Gastrocnemius medialis (tissue), 4 donors: ENCODE measurements around the gene FAM210A. TPM values are rescaled to one million over a fixed set of nuclear protein-coding genes. Genes with fewer than 3 reads are reported as not detected.

ENCODE experiments used
- ATAC-seq, 2 donors: fragments of 150-250 bp; one replicate each; pipeline ENCODE4 v1.9.1; 2016
- DNase-seq, 2 donors: peaks; one replicate each; pipeline ENCODE4 v3.0.0-alpha.2; 2019
- H3K27ac ChIP-seq, 4 donors: fragments of 200-600 bp; sonication (generic); 1 replicate in 1 of 4; 2 replicates in 3 of 4; pipeline ENCODE4 v1.5.1; 2016 to 2018; ENCODE audit warnings: mild to moderate bottlenecking in 2 of 4, moderate library complexity in 1 of 4
- H3K27me3 ChIP-seq, 3 donors: fragments of 200-600 bp; sonication (generic) in 2 of 3; 1 replicate in 1 of 3; 2 replicates in 2 of 3; pipeline versions ENCODE4 v1.5.1 to v1.6.0; 2016 to 2019; ENCODE audit warnings: mild to moderate bottlenecking in 1 of 3, moderate library complexity in 1 of 3
- H3K36me3 ChIP-seq, 2 donors: fragments of 200-600 bp; sonication (generic) in 1 of 2; one replicate each; pipeline ENCODE4 v1.5.1; 2017 to 2018
- H3K4me1 ChIP-seq, 2 donors: fragments of 200-600 bp; sonication (generic) in 1 of 2; one replicate each; pipeline ENCODE4 v1.5.1; 2016 to 2017; ENCODE audit warnings: mild to moderate bottlenecking in 2 of 2
- H3K4me3 ChIP-seq, 4 donors: fragments of 200-600 bp; sonication (generic) in 3 of 4; 1 replicate in 1 of 4; 2 replicates in 3 of 4; pipeline ENCODE4 v1.5.1; 2016 to 2019; ENCODE audit warnings: mild to moderate bottlenecking in 2 of 4
- H3K9me3 ChIP-seq, 3 donors: fragments of 200-600 bp; sonication (generic) in 2 of 3; 1 replicate in 1 of 3; 2 replicates in 2 of 3; pipeline ENCODE4 v1.5.1; 2016 to 2019
- CTCF ChIP-seq, 5 experiments: fragments of 450-650 bp in 3 of 5; fragments of 200-600 bp in 2 of 5; sonication (generic) in 2 of 5; IDR thresholded peaks in 4 of 5; conservative IDR thresholded peaks in 1 of 5; 1 replicate in 4 of 5; 2 replicates in 1 of 5; pipeline ENCODE4 v1.5.1; 2016 to 2019; ENCODE audit warnings: antibody characterized with exemption in 5 of 5, mild to moderate bottlenecking in 3 of 5, moderate library complexity in 3 of 5
- POLR2A ChIP-seq, 2 donors: fragments of 450-650 bp; IDR thresholded peaks; one replicate each; pipeline ENCODE4 v1.6.1; 2017; ENCODE audit warnings: antibody characterized with exemption in 2 of 2, mild to moderate bottlenecking in 2 of 2, moderate library complexity in 2 of 2
- in situ Hi-C, 4 donors: fragments of 200-750 bp; cut with MboI; loops; one replicate each; pipeline versions ENCODE4 v1.15.0 to v1.8.0; 2017; ENCODE audit warnings: low sequenced_read_pairs in 4 of 4
- intact Hi-C: fragments of 100-400 bp; cut with DNase I; formaldehyde crosslinking; loops from one replicate; pipeline ENCODE4 v1.15.1; 2023; ENCODE audit warnings: low total_unique reads
- total RNA-seq, 4 donors: library from RNA; depleted of rRNA; stranded (reverse); fragments of >200 nt; gene quantifications; one replicate each; pipeline versions ENCODE4 v1.1.0 to v1.2.3, GENCODE V29; 2016

Gene FAM210A
- total RNA-seq, 4 donors from 2014 or later, result 7.8 to 23.1 (median 16.3) TPM

DNA sequence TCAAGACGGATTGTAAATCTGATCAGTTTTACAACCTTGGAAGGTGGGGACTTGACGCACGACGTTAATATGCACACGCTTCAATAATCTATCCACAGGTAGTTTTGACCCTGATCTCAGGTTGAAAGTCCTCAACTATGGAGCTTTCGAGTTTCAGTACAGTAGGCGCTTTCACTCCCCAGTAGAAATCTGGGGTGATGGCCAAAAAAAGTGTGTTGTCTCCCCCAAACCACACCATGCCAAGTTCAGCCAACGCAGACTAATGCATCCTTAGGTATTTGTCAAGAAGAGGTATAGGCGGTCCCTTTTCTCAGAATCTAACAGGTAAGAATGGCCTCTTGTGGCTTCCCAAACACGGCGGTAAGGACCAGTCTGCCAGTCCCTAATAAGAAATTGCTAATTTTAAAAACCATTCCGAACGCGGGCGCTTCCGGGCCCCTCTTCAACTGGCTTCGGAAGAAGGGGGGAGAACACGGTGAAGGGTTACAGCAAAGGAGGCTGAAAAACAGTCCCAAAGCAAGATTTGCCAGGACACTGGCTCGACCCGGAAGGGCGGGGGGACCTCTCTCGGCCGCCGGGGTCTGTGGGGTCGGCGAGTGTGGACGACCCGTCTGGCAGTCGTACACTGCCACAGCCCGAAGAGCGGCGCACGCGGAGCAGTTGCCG, 659 bp downstream of the FAM210A start:
- no peaks in the 10 kb centered on the region for H3K27me3 ChIP-seq
- ATAC-seq, result no peak
- H3K36me3 ChIP-seq, result no peaks in the 10 kb centered on the region
- in situ Hi-C loops (loop anchor here in 3 of 4 donors (10.0 to 25.0 kb wide), 4 partner anchors 88 to 1013 kb away; partner anchors contain the start of genes CEP76 (in 1 of the 3) and PSMG2 (in 1 of the 3)), intact Hi-C loops (loop anchor here (1.0 to 10.0 kb wide), 8 partner anchors 110 to 1351 kb away; partner anchors contain the start of genes AFG3L2, CEP192, CEP76 and LDLRAD4)
- peaks cover 25 to 34% of the 10 kb centered on the region in 2 donors for H3K4me1 ChIP-seq
- H3K4me3 ChIP-seq, result peak overlapping the region; percentile 74 to 88 (median 81)
- H3K27ac ChIP-seq, result peak overlapping the region; percentile 93 to 98 (median 96)
- TF ChIP-seq CTCF (IDR thresholded peaks at IDR 0.05 in 4 of 5, conservative IDR thresholded peaks at IDR 0.05 in 1 of 5), result no peak
- TF ChIP-seq POLR2A (IDR thresholded peaks at IDR 0.05), result no peak
- no peak for DNase-seq
- no peaks in the 10 kb centered on the region for H3K9me3 ChIP-seq

DNA sequence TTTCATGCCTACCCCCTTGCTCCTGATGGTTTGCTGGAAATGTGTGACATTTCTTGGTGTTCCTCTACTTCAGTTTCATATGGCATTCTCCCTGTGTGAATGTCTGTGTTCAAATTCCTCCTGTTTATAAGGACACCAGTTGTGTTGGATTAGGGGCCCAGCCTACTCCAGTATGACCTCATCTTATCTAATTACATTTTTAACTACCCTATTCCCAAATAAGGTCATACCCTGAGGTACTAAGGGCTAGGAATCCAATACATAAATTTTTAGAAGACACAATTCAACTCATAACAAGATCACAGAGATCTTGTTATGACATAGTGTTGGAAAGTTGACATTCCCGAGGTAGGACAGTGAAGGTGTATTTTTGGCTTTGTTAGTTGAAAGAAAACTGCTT, 5.5 kb downstream of the FAM210A start:
- in situ Hi-C loops, result loop anchor here in 2 of 4 donors (10.0 to 25.0 kb wide), 3 partner anchors 159 to 509 kb away; partner anchors contain the start of gene LDLRAD4 (in 1 of the 2)
- Histone ChIP-seq H3K27ac (no peak overlapping the region), H3K36me3 (no peaks in the 10 kb centered on the region), H3K4me1 (peaks cover 10 to 13% of the 10 kb centered on the region in 2 donors), H3K27me3 (no peaks in the 10 kb centered on the region), H3K9me3 (no peaks in the 10 kb centered on the region), H3K4me3 (no peak overlapping the region)
- DNase-seq (no peak), ATAC-seq (no peak)
- intact Hi-C loops, result loop anchor here (10.0 kb wide), 3 partner anchors 346 to 1346 kb away; partner anchors contain the start of genes AFG3L2, CEP76 and PSMG2
- no peak for TF ChIP-seq CTCF (IDR thresholded peaks at IDR 0.05 in 4 of 5, conservative IDR thresholded peaks at IDR 0.05 in 1 of 5)

GRCh38 chr18:13720123-13720522, 6.2 kb downstream of the FAM210A start:
- intact Hi-C loops, result loop anchor here (10.0 kb wide), 3 partner anchors 345 to 1345 kb away; partner anchors contain the start of genes AFG3L2, CEP76 and PSMG2
- TF ChIP-seq CTCF (IDR thresholded peaks at IDR 0.05 in 4 of 5, conservative IDR thresholded peaks at IDR 0.05 in 1 of 5) (no peak), POLR2A (IDR thresholded peaks at IDR 0.05) (no peak)
- Histone ChIP-seq H3K27me3 (no peaks in the 10 kb centered on the region), H3K9me3 (no peaks in the 10 kb centered on the region), H3K4me3 (no peak overlapping the region), H3K4me1 (peaks cover 3 to 8% of the 10 kb centered on the region in 2 donors), H3K36me3 (no peaks in the 10 kb centered on the region), H3K27ac (no peak overlapping the region)
- in situ Hi-C loops, result loop anchor here in 2 of 4 donors (10.0 to 25.0 kb wide), 3 partner anchors 158 to 508 kb away; partner anchors contain the start of gene LDLRAD4 (in 1 of the 2)
- DNase-seq (no peak), ATAC-seq (no peak)

DNA sequence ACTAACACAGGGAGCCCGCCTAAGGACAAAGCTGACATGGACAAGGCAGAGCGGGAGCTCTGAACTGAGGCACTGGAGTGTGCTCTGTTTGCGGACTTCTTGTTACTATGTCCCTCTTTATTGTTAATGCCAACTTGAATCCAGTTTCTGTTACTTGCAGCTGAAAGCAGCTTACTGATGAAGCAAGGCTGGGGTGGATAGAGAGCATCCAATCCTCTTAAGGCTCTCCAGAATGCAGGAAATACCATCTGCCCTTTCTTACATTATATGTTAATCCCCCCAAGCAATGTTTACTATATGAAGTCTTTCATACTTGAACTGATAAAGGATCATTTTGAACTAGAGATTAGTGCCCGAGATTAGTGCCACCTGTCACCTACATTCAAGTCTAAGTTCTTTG, 9.4 kb downstream of the FAM210A start:
- intact Hi-C loops (no loop called here), in situ Hi-C loops (loop anchor here in 1 of 4 donors (25.0 kb wide), 2 partner anchors 155 to 505 kb away; partner anchors contain the start of gene LDLRAD4)
- Histone ChIP-seq H3K36me3 (no peaks in the 10 kb centered on the region), H3K4me3 (no peak overlapping the region), H3K9me3 (no peaks in the 10 kb centered on the region), H3K27me3 (no peaks in the 10 kb centered on the region), H3K27ac (no peak overlapping the region), H3K4me1 (peaks cover 7 to 9% of the 10 kb centered on the region in 2 donors)
- ATAC-seq, result no peak
- no peak for TF ChIP-seq POLR2A (IDR thresholded peaks at IDR 0.05)
- no peak for TF ChIP-seq CTCF (IDR thresholded peaks at IDR 0.05 in 4 of 5, conservative IDR thresholded peaks at IDR 0.05 in 1 of 5)
- no peak for DNase-seq
